Left kidney (tissue), 2 donors: ENCODE results near the gene KCNJ4. TPM values are rescaled to one million over a fixed set of nuclear protein-coding genes. Genes with fewer than 3 reads are reported as not detected.

Source experiments
- DNase-seq: peaks from one replicate; pipeline ENCODE4 v3.0.0-alpha.2; 2013
- polyA plus RNA-seq: library from polyadenylated mRNA; unstranded; fragments of 120-200 nt; gene quantifications from one replicate; pipeline ENCODE4 v1.2.1, GENCODE V29; 2013; ENCODE audit not compliant: insufficient read length

Gene KCNJ4
- polyA plus RNA-seq, 1 donor = 0.18 TPM

DNA sequence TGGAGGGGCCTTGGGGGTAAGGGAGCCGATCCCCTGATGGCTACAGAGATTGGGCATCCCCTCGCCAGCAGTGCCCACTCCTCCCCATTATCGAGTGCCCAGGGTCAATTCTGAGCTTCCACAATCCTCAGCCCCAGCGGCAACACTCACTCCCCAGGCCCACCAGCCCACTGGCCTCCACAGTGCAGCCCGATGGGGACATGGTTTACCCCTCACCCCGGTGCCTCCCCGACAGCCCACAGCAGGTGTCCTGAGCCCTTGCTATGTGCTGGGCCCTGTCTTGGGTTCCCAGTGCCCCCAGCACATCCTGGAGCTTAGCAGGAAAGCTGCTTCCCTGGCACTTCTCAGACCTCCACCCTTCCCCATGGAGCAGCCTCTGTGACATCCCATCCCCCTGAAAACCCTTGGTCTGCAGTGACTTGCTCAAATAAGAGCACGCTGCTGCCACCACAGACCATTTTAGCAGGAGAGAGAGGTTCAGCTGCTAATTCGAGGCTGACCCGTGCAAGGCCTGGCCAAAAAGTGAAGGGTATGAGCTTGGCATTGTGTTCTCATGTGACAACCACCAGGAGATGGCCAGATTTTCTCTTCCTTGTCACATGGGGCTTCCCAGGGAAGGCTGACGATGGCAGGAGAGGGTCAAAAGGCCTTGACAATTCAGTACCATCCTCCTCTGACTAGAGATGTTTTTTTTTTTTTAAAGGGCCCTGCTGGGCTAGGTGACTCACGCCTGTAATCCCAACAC is 23.6 kb downstream of the KCNJ4 start:
- no peak for DNase-seq

DNA sequence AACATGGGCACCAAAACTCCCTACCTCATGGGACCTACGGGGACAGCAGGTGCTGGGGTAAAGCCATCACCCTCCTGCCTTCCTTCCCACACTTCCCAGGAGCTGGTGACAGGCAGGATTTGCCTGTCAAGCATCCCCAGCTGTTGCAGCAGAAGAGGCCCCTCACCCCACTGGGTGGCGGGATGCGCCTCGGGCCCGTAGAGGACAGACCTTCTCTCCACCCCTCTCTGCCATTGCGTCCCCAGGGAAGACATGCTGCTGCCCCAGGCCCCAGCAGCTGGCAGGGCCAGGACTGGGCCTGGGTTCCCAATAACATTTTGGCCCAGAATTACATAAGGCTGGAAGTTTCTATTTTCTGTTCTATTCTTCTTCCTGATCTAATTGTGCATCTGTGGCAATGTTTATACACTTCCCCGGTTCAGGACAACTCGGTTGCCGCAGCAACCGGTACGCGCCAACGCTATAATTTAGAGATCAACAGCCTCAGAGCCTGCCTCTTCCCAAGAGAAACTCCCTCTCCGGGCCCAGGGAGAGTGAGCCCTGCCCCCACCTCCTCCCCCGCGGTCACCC is 25.4 kb downstream of the KCNJ4 start:
- no peak for DNase-seq

DNA sequence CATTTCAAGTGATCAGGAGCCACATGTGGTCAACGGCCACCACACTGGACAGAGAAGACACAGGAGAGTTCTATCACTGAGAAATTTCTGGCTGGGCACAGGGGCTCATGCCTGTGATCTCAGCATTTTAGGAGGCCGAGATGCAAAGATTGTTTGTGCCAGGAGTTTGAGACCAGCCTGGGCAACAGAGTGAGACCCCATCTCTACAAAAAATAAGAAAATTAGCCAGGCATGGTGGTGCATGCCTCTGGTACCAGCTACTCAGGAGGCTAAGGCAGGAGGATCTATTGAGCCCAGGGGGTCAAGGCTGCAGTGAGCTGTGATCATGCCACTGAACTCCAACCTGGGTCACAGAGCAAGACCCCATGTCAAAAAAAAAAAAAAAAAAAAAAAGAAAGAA is 26.3 kb downstream of the KCNJ4 start:
- DNase-seq = no peak

DNA sequence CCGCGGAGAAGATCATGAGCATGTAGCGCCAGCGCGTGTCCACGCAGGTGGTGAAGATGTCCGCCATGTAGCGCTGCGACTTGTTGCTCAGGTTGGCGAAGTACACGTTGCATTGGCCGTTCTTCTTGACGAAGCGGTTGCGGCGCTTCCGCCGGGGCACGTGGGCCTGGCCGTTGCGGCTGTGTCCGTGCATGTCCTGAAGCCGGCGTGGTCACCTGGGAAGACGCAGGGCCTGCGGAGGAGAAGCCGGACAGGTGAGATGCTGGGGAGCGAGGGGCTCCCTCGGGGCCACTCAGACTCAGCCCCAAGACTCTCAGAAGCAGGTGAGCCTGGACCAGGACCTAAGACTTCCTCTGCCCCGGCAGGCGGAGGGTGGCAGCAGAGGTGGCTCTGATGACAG is 27.1 kb downstream of the KCNJ4 start:
- no peak for DNase-seq

DNA sequence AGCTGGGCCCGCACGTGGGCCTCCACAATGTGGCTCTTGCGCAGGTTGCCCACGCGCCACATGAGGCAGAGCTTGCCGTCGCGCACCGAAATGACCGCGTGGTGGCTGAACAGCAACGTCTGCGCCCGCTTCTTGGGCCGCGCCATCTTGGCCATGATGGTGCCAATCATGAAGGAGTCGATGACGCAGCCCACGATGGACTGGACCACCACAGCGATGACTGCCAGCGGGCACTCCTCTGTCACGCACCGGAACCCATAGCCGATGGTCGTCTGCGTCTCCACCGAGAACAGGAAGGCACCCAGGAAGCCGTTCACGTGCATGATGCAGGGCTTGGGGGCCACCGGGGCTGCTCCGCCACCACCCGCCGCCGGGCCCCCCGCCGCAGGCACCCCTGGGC is 27.5 kb downstream of the KCNJ4 start:
- no peak for DNase-seq

DNA sequence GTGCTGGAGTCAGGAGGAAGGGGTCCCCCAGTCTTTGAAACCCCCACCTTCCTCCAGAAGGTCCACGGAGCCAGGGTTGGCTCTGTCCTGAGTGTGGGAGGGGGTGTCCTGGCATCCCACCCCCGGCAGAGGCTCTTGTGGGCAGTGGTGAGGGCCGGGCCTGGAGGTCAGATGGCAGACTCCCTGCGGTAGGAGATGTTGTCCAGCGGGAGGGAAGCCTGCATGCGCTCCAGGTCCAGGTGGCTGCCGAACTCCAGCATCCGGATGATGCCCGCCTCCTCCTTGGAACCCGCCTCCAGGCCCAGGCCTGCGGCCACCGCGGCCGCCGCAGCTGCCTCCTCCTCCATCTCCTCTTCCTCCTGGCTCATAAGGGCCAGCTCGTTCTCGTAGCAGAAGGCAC is 28.4 kb downstream of the KCNJ4 start:
- no peak for DNase-seq

DNA sequence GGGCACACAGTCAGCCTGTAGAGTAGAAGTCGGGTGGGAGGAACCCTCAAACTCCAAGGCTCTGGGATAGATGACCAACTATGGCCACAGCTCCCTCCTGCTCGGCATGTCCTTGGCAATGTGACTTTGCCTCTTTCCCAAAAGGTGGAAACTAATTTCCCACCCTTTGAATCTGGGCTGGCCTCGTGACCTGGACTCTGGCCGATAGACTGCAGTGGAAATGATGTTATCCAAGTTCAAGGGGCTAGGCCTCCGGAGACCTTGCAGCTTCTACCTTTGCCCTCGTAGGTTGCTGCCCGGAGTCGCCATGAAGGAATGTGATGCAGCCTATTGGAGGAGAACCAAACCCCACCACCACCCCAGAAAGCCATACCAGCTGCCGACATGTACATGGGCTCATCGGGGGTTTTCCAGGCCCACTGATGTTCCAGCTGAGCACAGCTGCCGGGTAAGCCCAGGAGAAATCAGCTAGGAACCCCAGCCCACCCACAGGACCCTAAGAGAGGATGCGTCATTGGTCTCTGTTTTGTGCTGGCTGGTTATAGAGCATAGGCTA is 30.4 kb downstream of the KCNJ4 start:
- no peak for DNase-seq

DNA sequence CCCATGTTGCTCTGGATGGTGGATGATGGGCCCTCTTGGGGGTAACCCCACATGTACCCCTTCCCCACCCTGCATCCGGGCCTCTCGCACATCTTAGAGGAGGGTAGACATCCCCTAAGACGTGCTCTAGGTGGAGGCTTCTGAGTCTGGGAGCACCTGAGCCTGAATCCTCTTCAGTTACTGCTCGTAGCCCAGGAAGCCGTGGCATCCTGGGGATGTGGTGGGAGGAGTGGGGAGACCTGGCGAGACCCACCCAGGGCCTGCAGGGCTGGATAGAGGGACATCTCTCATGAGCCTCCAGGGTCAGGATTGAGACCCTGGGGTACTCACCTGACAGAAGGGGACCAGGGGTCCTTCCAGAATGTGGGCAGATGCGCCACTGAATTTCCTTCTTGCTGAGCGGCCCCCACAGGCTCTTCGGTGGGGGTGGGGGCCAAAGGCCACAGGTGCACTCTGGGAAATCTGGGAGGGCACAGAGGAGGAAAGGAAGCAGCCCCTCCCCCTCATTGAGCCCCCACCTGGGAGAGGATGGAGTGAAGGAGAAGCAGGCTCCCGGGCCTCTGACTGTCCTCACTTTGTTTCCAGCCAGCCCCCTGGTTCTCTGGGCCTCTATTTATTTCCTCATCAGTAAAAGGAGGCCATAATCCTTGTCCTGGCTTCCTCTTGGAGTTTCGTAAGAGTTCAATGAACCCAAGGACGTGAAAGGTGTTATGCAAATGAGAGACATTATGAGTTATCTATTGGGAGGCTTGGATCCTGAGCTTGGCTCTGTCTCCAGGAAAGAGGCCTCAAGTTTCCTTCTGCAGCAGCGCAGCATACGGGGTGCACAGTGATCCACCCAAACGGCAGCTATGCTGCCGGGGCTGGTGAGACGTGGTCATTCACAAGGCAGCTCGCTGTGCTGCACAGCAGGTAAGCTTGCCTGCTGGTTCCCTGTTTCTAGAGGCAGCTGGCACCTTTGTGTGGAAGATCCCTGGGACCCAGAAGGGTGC is 31.2 kb downstream of the KCNJ4 start:
- no peak for DNase-seq

DNA sequence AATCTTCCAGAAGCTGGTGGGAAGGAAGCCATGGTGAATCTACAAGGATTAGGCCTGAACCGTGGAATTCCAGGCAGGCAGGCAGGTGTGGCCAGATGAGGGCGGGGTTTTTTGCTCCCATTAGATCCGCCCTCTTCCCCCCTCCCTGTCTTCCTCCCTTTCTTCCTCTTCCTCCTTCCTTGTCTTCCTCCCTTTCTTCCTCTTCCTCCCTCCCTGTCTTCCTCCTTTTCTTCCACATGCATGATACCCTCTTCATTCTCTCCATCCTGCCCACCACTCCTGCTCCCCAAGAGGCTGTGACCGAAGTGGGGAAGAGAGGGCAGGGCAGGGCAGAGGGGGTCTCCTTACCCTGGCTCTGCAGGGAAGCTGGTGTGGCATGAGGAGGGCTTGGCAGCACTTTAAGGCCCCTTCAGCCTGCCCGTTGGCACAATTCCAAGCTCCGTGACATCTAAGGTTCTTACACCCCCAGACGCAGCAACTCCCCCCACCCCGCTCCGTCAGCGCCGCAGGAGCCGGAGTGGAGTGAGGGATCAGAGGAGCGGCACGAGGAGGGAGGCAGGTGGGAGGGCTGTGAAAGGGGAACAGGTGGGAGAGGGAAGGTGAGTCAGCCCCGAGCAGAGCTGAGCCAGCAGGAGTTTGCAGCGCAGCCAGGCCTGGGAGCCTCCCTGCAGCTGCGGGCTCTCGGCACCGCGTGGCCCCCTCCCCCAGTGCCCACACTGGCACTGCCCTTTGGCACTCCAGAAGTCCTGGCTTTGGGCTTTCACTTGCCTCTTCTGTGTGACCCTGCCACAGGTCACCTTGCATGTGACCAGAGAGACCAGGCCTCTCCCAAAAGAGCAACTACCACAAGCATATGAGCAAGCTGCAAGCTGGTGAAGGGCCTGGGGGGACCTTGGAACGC is 32.1 kb downstream of the KCNJ4 start:
- peak; percentile 60 for DNase-seq

DNA sequence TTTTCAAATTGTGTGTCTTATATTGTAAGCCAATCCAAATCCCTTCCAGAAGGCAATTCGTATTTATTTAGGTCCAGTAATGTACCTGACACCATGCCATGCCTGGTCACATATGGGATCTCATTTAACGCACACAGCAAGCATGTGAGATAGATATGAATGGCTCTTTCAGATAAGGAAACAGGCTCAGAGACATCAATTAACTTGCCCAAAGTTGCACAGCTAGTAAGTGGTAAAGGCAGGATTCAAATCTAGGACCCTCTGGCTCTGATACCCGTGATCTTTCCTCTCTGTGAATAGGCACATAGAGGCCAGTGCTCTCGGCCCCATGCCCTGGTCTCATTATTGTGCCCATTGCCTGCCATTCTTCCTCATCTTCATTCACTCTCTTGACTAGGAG is 34.3 kb downstream of the KCNJ4 start:
- DNase-seq = no peak

DNA sequence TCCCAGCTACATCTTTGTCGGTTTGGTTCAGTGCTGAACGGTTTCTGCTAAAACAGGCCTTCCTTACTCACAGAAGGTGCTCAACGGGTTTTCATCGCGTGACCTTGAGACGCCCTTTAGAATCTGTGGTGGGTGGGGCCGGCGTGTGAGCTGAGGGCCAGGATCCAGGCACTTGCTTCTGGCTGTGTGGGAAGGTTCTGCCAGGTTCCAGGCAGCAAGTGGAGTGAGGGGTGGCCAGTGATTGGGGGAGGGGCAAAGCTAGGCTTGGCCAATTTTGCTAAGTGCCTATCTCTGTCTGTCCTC is 35.2 kb downstream of the KCNJ4 start:
- no peak for DNase-seq

DNA sequence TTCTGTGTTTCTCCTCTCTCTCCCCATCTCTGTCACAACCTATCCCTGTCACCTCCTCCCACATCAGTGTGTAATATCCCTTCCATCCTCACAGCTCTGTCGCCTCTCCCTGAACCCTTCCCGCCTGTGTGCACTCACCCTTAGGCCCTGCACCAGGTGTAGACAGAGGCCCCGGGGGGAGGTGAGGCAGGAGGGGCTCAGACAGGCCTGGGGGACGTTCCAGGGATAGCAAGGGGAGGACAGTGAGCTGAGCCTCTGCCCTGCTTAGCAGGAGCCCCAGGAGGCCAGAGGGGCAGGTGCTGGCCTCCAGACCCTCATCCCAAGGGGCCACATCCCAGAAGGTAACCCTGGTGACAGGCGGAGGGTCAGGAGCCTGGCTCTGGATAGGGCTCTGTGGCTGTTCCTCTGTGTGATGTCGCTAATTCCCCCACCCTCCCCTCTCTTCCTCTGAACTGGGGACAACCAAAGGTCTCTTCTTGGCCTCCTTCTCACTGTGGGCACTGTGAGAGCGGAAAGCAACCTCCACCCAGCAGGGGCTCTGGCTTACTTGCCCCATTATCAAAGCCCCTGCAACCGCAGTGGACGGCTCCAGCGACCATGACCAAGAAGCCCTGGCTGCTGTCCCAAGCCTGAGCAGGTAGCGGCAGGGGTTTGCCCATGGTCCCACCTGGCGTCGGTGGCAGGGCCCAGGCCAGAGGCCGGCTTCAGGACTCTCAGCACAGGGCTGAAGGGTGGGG is 35.7 kb downstream of the KCNJ4 start:
- no peak for DNase-seq

DNA sequence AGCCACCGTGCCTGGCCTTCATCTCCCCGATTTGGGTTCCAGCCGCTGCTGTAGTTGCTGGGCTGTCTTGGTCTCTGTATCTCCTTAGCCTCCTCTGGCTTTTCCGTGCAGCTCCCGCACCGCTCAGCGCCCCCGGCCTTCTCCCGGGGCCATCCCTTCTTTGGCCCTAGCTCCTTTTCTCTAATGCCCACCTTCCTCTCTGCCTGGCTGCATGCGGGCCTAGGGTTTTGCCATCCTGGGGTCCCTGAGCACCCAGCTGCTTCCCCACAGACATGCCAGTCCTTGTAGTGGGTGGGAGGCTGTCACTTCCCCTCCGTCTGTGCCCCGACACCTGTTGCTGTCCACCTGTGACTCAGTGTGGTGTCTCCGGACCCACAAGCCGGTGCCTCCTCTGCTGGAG is 36.4 kb downstream of the KCNJ4 start:
- no peak for DNase-seq

DNA sequence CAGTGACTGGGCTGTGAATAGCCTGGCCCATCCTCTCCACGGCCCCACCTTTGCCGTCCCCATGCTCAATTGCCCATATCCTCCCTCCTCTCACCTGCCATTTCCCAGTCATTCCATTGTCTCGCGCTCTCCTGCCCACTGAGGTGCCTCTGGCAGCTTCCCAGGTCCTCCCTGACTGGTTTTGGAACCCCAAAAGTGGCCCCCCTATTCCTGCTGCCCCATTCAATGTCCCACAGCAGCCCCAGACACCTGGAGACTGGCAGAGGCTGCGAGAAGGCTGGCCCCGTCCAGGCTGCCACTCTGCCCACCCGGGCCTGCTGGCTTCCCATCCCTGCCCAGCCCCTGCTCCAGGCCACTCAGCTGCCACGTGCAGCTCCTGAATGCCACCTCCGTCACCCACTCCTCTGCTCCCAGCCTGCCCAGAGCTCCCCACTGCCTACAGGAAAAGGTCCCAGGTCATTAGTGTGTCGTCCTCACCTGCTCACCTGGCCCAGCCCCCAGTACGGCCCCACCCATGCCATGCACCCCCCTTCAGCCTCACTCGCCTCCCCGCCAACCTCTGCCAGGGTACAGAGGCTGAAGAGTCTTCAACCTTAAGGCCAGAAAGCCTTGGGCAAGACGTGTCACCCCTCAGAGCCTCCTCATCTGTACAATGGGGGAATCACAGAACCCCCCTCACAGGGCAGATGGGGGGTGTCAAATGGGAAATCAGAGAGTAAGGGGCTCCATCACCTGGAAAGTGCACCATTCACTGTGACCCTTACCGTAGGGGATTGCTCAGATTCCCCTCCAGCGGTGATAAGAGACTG is 37.5 kb downstream of the KCNJ4 start:
- DNase-seq = no peak

DNA sequence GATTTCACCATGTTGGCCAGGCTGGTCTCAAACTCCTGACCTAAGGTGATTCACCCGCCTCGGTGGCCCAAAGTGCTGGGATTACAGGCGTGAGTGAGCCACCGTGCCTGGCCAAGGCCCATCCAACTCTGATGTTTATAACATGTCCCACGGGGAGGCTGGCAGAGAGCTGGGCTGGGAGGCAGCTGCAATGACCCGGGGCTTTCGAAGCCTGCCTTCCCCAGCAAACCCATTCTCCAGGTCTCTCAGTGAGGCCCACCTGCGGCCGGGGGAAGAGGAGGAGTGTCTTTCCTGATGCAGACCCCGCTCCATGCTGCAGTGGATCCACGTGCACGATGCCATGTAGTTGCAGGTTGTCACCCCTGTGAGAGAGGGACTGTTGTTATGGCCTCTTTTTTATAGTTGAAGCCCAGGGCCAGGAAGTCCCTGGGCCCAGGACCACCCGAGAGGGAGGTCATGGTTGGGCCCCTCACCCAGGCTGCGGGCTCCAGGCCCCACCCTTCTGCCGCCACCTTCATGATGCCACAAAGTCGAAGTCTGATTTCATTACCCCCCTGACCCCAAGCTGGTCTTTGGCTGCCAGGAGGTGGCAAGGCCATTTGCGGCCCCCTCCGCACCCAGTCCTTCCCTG is 38.3 kb downstream of the KCNJ4 start:
- no peak for DNase-seq

DNA sequence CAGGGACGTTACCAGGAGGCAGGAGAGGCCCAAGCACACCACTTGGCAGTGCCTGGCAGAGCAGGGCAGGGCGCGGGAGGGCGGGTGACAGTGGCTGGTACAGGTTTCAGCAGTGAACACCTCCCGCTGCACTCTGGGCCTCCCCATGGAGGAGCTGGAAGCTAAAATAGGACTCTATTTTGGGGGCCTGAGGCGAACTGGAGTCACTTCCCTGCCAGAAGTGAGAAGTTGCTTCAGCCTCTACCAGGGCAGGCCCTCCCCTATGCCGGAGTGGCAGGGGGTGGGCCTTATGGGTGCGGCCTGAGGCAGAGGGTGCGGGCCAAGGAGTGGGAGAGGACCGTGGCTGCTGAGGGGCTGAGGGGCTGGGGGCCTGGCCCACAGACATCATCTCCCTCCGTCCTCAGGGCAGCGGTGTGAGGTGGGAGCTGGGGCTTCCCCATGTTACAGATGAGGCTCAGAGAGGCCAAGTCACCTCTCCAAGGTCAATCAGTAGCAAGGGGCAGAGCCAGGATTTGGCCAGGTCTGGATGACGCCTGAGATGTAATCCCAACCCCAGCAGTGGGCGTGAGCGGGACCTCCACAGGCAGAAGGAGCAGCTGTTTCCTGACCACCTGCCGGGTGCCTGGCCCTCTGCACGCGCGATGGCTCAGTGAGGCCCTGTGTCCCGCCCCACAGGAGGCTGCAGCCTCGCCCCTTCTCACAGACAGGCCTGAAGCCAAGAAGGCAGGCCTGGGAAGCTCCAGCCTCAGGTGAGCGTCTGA is 39.3 kb downstream of the KCNJ4 start:
- no peak for DNase-seq

DNA sequence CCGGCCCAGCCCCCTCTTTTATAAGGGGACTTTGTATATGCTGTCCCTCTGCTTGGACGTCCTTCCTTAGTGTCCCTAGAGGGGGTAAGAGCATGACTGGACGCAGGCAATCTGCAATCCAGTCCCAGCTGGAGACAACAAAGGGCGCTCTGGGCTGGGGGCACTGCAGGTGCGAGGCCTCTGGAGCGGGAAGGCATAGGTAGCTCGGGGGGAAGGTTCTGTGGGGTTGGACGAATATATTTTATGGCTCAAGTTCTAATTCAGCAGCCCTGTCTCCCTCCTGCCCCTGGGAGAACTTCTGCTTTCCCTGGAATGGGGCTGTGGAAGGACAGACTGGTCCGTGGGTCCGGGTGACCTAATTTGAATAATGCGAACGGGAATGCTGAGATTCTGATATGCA is 40.0 kb downstream of the KCNJ4 start:
- no peak for DNase-seq

DNA sequence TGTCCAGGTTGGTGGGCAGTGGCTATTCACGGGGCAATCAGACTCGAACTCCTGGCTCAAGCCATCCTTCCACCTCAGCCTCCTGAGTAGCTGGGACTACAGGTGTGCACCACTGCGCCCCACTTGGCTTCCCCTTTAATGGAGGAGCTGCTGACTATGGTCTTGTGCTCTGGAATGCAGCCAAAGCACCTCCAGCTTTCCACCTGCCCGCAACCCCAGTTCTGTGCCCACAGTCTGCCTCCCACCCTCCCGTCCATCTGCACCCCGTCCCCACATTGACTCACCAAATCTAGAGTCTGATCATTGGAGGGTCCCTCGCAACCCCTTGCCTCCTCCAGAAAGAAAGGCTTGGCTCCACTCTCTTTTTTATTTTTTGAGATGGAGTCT is 41.0 kb downstream of the KCNJ4 start:
- DNase-seq = no peak
